ENCODE data around the gene USP1.

USP1 gene, protein sequence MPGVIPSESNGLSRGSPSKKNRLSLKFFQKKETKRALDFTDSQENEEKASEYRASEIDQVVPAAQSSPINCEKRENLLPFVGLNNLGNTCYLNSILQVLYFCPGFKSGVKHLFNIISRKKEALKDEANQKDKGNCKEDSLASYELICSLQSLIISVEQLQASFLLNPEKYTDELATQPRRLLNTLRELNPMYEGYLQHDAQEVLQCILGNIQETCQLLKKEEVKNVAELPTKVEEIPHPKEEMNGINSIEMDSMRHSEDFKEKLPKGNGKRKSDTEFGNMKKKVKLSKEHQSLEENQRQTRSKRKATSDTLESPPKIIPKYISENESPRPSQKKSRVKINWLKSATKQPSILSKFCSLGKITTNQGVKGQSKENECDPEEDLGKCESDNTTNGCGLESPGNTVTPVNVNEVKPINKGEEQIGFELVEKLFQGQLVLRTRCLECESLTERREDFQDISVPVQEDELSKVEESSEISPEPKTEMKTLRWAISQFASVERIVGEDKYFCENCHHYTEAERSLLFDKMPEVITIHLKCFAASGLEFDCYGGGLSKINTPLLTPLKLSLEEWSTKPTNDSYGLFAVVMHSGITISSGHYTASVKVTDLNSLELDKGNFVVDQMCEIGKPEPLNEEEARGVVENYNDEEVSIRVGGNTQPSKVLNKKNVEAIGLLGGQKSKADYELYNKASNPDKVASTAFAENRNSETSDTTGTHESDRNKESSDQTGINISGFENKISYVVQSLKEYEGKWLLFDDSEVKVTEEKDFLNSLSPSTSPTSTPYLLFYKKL

DNA sequence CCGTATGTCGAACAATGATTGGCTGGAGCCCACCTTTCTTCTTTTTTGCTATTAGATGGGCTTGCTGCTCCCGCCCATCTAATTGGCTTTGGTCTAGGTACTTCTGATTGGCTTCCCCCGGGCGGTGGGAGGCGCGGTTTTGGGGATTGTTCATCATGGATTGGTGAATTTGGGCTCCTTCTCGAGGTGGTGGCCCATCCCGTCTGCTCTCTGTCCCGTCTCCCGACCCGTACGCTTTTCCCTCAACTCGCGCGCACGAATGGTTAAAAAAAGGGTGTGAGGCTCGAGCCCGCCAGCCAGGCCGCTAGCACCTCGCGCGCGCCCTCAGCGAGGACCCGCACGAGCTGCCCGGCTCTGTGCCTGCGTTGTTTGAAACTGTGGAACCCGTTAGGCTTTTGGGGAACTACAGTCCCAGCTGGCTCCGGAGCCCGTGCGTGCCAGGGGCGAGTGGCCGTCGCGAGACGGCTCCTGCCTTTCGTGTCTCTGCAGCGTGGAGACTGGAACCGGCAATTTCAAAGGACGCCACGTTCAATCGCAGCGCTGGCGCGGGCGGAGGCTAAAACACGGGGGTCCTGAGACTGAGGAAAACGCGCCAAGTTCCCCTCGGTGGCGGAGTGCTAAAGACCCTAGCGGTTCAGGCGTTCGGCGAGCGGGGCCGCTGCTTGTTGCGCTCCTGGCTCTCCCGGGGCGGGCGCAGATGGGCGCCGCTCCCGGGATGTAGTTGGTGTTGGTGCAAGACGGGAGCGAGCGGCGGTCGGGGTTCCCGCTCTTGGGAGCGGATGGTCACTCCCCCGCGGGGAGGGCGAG lies at the start of gene USP1:
USP1 (plus strand) TSS at position 584 of the 807 bp plus-strand sequence. CDS start 2,819 bp downstream, outside the sequence.
- DNase-seq: peak; percentile 100

DNA sequence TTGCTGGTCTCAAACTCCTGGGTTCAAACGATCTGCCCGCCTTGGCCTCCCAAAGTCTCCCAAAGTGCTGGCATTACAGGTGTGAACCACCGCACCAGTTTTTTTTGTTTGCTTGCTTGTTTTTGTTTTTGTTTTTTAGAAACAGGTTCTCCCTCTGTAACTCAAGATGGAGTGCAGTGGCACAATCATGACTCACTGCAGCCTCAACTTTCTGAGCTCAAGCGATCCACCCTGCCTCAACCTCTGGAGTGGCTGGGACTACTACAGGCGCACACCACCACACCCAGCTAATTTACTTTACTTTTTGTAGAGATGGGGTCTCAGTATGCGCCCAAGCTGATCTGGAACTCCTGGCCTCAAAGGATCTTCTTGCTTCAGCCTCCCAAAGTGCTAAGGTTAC lies 47.3 kb upstream of the USP1 start:
- no peak for DNase-seq

DNA sequence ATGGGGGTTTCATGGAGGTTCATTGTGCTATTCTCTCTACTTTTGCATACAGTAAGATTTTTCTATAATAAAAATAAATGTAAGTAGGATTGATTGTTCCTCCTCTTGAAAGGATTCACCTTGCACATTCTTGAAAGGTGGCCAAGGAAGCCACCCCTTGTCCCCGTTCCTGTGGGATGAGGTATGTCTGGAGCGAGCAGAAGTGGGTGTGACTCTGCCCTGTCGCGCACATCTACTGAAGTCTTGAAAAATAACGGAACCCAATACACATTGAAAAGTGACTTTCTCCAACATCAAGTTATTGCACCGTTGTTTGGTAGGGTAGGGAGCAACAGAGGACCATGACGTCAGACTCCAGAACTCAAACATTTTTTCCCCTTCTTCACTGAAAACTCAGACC lies 46.8 kb upstream of the USP1 start:
- no peak for DNase-seq

DNA sequence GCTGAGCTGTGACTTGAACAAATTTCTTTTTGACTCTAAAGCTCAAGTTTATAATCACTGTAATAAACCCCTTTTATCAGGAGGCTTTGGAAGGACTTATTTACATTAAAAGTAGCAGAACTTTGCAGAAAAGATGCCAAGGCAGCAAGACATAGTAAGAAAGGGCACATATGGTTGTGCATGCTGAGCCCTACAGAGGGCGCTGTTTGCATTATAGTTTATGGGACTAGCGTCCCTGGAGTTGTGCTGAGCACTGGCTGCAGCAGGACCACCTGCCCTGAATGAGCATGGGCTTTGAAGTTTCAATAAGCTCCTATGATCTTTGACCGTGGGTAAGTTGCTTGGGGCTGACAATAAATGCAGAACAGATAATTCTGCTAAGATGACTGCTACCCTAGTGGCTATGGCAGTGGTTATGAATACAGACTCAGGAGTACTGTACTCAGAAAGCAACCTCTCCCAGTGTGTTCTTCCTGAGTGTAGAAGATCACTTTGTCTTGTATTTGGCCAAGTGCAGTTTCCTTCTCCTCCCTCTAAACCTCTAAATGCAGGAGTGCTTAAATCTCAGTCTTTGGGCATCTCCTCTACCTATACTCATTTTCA lies 45.4 kb upstream of the USP1 start:
- peak; percentile 74 for DNase-seq

DNA sequence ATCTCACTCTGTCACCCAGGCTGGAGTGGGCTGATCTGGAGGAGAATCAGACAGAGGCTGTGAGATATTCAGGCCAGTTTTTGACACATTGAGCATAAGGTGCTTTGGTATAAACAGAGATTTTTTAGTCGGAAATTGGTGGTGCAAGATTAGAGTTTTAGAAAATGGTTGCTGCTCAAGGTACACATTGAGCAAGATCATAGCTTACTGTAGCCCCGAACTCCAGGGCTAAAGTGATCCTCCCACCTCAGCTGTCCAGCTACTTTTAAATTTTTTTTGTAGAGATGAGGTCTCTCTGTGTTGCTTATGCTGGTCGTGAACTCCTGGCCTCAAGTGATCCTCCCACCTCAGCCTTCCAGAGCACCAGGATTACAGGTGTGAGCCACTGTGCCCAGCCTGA lies 43.9 kb upstream of the USP1 start:
- DNase-seq: no peak

DNA sequence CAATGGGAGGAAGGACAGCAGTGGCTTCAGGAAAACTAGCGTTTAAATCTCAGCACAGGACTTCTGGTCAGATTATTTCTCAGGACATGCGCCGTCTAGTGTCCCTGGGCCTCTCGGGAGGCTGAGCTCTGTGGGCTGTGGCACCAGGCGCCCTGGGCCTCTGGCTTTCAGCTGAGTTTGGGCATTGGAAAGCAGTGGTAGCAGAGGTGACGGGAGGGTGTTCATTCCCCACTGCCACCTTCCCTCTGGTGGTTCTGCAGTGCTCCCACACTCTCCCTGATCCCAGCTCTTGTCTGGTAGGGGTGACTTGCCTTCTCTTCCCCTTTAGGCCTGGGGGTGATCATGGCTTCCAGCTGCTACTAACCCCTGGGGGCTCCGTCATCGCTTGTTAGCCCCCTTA lies 42.2 kb upstream of the USP1 start:
- no peak for DNase-seq

DNA sequence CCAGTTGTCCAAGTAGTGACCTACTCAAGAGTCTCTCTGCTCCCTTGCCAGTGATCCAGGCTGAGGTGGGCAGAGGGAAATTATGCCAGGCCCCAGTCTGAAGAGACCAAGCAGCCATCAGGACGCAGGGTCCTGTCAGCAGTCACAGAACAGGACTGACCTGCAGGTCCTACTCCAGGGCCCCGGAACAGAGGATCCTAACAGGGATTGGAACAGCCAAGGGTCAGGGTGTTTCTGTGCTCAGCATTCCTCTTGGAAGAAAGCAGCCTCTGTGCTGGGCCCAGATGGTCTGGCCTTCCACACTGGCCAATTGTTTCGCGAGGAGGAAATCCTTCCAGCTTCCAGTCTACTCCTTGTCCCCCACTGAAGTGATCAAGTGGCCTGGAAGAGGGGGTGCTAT lies 41.6 kb upstream of the USP1 start:
- no peak for DNase-seq

DNA sequence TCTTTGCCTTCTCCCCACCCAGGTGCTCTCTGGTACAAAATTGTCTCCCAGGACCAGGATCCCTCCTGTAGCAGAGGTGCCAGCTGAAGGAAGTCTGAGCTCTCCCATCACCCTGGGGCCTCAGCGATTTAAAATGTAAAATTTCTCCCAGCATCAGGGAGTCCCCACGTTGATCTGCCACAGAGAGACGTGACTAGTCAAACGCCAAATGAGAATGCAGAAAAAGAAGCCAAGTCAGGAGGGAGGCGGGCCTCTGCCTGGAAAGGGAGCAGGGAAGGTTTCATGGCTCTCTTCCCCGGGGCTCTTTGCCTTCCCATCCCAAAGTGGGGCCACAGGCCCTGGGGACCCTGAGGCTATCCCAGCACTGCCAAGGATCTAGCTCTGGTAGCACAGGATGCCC lies 40.0 kb upstream of the USP1 start:
- no peak for DNase-seq

DNA sequence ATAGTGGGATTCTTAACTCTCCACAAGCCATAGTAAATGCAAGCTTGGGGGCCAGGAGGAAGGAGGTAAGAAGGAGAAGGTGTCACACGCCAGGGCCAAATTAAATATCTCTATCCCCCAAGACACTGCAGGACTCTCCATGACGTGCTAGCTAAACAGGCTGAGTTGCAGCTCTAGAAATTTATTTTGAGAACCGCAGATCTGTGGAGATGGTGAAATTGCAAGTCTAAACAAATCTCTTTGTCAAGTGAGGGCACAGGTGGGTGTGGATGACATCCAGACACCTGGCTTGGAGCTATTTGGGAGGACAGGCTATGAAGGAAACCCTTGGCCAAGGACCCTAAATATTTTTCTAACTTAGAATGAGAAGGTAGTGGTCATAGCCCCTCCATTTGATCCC lies 39.5 kb upstream of the USP1 start:
- no peak for DNase-seq

DNA sequence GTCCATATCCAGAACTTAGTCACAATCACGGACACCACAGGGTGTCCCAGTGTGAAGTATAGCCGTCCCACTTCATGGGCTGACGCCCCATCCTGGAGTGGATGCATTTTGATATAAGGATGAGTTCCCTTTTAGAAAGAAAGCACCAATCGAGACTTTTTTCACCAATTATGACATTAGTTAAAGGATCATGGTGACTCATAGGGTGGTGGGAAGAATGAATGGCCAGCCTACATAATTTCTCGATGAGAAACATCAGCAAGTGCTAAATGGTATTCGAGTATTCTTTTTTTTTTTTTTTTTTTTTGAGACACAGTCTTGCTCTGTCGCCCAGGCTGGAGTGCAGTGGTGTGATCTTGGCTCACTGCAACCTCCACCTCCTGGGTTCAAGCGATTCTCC lies 38.5 kb upstream of the USP1 start:
- no peak for DNase-seq

DNA sequence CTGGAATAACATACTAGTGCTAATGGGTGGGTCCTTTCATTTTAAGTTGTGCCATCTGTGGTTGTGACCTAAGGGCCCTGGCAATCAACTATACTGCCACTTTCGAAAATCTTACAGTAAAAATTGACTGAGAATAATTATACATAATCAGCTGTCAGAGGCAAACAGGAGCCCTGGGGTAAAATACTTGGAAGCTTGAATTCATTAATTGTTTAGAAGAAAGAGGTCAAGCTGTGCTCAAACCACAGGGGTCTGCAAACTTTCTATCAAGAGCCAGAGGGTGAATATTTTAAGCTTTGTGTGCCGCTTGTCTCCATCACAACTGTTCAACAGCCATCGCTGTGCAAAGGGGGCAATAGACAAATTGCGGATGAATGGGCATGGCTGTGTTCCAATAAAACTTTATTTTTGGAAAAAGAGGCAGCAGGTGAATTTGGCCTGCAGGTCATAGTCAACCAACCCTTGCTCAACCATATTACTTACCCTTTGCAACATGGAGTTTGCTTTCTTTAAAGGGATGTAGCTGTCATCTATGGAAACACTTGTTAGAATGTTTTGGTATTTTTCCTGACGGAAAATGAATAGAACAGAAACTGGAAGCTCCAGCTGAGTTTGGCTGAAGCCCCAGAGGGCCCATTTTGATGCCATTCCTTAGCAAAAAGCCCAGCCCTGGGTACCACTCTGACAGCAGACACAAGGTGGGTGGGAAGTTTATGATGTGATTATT lies 35.7 kb upstream of the USP1 start:
- DNase-seq: no peak

DNA sequence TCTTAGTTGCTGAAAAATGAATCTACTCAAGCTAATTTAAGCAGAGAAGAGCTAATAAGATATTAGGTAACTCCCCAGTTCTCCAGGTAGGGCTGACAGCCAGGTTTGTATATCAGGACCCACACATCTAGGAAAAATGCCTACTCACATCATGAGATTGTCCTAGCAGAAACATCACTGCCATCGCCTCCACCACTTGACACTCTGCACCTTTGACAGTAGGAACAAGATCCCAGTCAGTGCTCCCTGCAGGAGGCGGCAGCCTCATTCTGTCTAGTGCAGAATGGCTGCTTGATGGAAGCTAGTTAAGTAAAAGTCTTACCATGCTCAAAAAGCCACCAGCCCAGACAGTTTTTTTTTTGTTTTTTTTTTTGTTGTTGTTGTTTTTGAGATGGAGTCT lies 31.6 kb upstream of the USP1 start:
- DNase-seq: no peak

DNA sequence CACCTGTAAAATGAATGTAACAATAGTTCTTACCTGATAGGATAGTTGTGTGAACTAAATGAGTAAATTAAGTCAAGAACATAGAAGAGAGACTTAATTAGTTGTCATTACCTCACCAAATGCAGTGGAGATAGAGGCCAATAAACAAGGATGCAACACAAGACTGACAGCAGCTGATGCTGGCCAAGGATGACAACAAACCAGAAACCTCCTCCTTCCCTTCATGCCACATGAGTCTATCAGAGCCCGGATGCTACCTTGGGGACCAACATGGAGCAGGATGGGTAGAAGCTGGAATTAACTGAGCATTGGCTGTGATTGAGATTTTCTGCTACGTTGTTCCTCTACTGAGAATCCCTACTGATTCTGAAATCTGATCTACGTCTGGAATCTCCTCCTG lies 30.3 kb upstream of the USP1 start:
- DNase-seq: no peak

DNA sequence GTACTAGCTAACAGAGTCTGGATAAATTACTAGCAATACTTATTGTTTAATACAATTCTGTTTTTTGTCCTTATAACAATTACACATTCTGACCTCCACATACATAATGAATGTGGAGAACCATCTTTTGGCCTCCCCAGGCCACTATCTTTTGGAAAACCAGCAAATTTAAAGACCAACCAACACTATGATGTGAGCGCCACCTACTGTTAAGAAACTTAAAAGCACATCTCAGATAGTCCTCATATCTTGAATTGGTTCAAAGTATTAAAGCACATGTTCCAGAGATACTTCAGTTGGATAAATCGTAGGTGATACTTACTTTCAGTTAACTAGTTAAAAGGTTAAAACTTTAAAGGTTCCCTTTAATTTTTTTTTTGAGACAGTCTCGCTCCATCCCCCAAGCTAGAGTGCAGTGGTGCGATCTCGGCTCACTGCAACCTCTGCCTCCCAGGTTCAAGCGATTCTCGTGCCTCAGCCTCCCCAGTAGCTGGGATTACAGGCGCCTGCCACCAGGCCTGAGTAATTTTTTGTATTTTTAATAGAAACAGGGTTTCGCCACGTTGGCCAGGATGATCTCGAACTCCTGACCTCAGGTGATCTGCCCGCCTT lies 29.3 kb upstream of the USP1 start:
- peak; percentile 84 for DNase-seq

DNA sequence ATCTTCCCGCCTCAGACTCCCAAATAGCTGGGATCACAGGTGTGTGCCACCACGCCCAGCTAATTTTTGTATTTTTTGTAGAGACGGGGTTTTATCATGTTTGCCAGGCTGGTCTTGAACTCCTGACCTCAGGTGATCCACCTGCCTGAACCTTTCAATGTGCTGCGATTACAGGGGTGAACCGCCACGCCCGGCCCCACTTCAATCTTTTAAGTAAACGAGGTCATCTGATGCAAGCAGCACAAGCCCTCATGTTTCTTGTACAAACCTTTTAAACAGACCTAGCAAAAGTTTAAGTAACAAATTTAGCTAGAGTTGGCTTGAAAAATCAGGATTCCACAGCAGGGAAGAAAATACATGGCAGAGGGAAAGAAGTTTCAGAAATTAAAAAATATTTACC lies 21.2 kb upstream of the USP1 start:
- no peak for DNase-seq

DNA sequence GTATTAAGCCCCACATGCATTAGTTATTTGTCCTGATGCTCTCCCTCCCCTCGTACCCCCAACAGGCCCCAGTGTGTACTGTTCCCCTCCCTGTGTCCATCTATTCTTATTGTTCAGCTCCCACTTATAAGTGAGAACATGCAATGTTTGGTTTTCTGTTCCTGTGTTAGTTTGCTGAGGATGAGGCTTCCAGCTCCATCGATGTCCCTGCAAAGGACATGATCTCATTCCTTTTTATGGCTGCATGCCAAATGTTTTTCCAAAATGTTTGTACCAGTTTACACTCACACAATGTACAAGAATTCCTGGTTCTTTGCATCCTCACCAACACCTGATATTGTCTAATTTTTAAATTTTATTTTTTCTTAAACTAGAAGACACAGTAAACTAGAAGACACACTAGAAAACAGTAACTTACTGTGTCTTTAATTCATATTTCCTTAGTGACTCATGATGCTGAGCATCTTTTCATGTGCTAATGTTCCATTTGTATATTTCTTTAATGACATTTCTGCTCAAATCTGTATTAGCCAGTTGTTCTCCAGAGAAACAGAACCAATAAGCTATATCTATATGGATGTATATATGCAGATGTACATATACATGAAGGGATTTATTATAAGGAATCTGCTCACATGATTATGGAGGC lies 19.4 kb upstream of the USP1 start:
- peak; percentile 20 for DNase-seq

DNA sequence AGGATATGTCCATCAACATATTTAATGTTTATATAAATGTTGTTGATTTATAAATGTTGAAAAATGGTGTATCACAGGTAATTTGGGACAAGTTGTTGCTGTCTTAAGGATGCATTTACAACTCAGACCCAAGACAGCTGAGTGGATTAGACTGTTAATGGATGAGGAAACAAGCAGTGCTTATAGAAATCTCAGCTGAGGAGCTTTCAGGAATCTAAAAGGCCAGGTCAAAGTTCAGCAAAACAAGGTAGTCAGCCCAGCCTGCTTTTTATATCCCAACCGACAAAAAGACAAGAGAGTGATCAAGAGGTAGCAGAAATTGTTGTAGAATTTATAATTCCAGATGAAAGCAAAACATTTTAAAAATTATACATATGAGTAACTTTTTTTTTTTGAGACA lies 16.6 kb upstream of the USP1 start:
- no peak for DNase-seq

DNA sequence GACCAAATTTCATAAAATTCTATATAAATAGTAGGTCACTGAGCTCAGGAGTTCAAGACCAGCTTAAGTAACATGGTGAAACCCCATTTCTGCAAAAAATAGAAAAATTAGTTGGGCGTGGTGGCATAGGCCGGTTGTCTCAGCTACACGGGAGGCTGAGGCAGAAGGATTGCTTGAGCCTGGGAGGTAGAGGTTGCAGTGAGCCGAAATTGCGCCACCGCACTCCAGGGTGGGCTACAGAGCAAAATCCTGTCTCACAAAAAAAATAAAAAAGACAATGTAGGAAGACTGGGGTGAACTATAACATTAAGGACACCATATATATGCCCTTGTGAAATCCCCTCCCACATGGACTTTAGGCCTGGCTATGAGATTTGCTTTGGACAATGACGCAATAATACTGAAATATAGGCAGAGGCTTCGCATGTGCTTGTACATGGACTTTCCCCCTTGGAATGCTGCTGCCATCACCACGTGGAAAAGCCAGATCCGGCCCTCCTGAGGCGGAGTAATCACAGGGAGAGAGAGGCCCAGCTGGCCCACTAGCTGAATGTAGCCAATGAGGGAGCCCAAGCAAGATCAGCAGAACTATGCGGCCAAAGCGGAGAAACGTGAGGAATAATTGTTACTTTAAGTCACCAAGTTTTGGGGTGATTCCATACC lies 13.1 kb upstream of the USP1 start:
- no peak for DNase-seq

DNA sequence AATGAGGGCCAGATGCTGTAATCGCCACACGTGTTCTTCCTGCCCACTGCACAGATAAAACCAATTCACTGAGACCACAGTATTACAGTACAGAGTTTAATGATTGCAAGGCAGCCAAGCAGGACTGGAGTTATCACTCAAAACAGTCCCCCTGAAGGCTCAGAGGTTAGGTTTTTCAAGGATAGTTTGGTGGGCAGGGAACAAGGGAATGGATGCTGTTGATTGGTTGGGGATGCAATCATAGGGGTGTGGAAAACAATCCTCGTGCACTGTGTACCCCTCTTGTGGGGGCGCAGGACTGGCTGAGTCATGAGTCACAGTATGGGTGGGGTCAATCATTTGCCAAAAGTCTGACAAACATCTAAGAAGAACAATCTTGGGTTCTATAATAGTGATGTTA lies 12.4 kb upstream of the USP1 start:
- no peak for DNase-seq

DNA sequence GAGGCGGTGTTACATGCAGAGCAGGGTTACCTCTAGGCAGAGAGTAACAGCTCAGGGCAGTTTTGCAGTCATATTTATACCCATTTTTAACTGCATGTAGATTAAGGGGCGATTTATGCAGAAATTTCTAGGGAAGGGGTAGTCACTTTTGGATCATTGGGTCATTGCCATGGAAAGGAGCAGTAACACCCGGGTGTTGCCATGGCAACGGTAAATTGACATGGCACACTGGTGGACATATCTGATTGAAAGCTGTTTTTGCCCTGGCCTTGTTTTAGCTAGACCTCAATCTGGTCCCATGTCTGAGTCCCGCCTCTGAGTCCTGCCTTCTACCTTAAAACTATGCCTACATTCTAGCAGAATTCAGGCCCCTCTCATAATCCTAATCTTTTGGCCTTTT lies 11.8 kb upstream of the USP1 start:
- peak; percentile 47 for DNase-seq

DNA sequence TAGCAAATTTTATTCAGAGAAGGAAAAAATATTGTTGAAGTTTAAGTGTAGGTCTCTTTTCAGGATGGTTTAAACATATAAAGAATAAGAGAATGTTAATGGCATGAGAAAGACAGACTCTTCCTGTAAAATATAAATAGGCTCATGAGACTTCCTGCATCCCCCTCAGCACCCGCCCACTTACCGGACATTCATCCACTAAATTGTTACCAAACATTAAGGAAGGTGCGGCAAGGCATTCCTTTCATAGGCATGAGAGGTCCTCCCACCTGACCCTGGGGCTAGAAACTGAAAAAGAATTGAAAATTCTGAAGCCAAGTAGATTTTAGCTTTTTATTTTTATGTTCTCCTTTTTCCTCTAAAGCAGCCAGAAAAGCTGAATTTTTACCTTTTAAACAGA lies 10.6 kb upstream of the USP1 start:
- DNase-seq: no peak
